HepG2 (cell line): Measurements from ENCODE around the gene ETHE1. TPM values are rescaled to one million over a fixed set of nuclear protein-coding genes. Genes with fewer than 3 reads are reported as not detected.

Source experiments
- KDM5A ChIP-seq: fragments of 200-600 bp; sonication (generic); IDR thresholded peaks from 2 replicates; pipeline ENCODE4 v1.7.0; 2018; ENCODE audit warnings: antibody characterized with exemption, mild to moderate bottlenecking, low read length, borderline replicate concordance
- POLR2G ChIP-seq: fragments of 200-400 bp; formaldehyde crosslinking; IDR thresholded peaks from 2 replicates; pipeline ENCODE4 v1.6.1; 2018; ENCODE audit warnings: mild to moderate bottlenecking, low read depth, low read length, moderate library complexity
- PTBP1 ChIP-seq: fragments of 200-400 bp; formaldehyde crosslinking; IDR thresholded peaks from 2 replicates; pipeline ENCODE4 v1.6.1; 2018; ENCODE audit warnings: low read length, low read depth; ENCODE audit not compliant: poor library complexity, severe bottlenecking
- SNAPC2 ChIP-seq: sonication (generic); formaldehyde crosslinking; IDR thresholded peaks from 2 replicates; pipeline ENCODE4 v1.8.1; 2022; ENCODE audit warnings: mild to moderate bottlenecking, missing genetic modification reagents
- SYNCRIP ChIP-seq: fragments of 200-400 bp; formaldehyde crosslinking; IDR thresholded peaks from 2 replicates; pipeline ENCODE4 v1.6.1; 2018; ENCODE audit warnings: mild to moderate bottlenecking, low read depth, low read length; ENCODE audit not compliant: insufficient read depth
- TGIF2 ChIP-seq: IDR thresholded peaks from 2 replicates; pipeline ENCODE4 v1.6.1; 2016; ENCODE audit warnings: control low read depth, missing compliant biosample characterization
- TMF1 ChIP-seq: sonication (generic); formaldehyde crosslinking; IDR thresholded peaks from 2 replicates; pipeline ENCODE4 v1.8.1; 2022; ENCODE audit warnings: low read depth, missing genetic modification reagents
- ZBTB7B ChIP-seq: sonication (generic); formaldehyde crosslinking; IDR thresholded peaks from 2 replicates; pipeline ENCODE4 v1.4.0; 2020; ENCODE audit warnings: missing genetic modification reagents
- ZFP1 ChIP-seq: IDR thresholded peaks from 2 replicates; pipeline ENCODE4 v1.6.1; 2016
- ZFP82 ChIP-seq: sonication (generic); formaldehyde crosslinking; IDR thresholded peaks from 2 replicates; pipeline ENCODE4 v1.5.1; 2020; ENCODE audit warnings: mild to moderate bottlenecking, missing genetic modification reagents, borderline replicate concordance
- ZMYM4 ChIP-seq: sonication (generic); formaldehyde crosslinking; IDR thresholded peaks from 2 replicates; pipeline ENCODE4 v1.8.1; 2023; ENCODE audit warnings: mild to moderate bottlenecking, missing genetic modification reagents
- ZNF253 ChIP-seq: sonication (generic); formaldehyde crosslinking; IDR thresholded peaks from 2 replicates; pipeline ENCODE4 v1.8.0; 2022; ENCODE audit warnings: mild to moderate bottlenecking, missing genetic modification reagents, borderline replicate concordance
- ZNF543 ChIP-seq: sonication (generic); formaldehyde crosslinking; IDR thresholded peaks from 2 replicates; pipeline ENCODE4 v1.4.0; 2020; ENCODE audit warnings: mild to moderate bottlenecking, missing genetic modification reagents
- ZNF619 ChIP-seq: sonication (generic); formaldehyde crosslinking; IDR thresholded peaks from 2 replicates; pipeline ENCODE4 v1.4.0; 2020; ENCODE audit warnings: mild to moderate bottlenecking, missing genetic modification reagents
- ZNF83 ChIP-seq: sonication (generic); formaldehyde crosslinking; IDR thresholded peaks from 2 replicates; pipeline ENCODE4 v1.4.0; 2020; ENCODE audit warnings: missing genetic modification reagents, mild to moderate bottlenecking, borderline replicate concordance
- polyA plus RNA-seq, 8 experiments: library from polyadenylated mRNA; depleted of rRNA in 3 of 8; stranded (reverse) in 7 of 8; unstranded in 1 of 8; fragments of >200 nt; fragmentation: Illumina TruSeq in 4 of 8; extraction: Trizol in 4 of 8; gene quantifications; 2 replicates each; pipeline versions ENCODE4 v1.2.1 to v1.2.3, GENCODE V29; 2011 to 2016; ENCODE audit warnings: low read depth in 4 of 8, missing spikeins in 1 of 8, mixed read lengths in 1 of 8; ENCODE audit not compliant: insufficient read depth in 1 of 8
- total RNA-seq, 5 experiments: library from RNA; depleted of rRNA; stranded (reverse); fragments of >200 nt; fragmentation: Illumina TruSeq; extraction: Trizol; gene quantifications; 2 replicates each; pipeline ENCODE4 v1.2.3, GENCODE V29; 2016; ENCODE audit warnings: low read depth in 1 of 5
- TF ChIP-seq, protein P1 (sequence below): sonication (generic); formaldehyde crosslinking; IDR thresholded peaks from 2 replicates; pipeline ENCODE4 v1.4.0; 2020; ENCODE audit warnings: mild to moderate bottlenecking, missing genetic modification reagents
- TF ChIP-seq, protein P2 (sequence below): sonication (generic); formaldehyde crosslinking; IDR thresholded peaks from 2 replicates; pipeline ENCODE4 v1.5.0; 2020; ENCODE audit warnings: missing genetic modification reagents
- TF ChIP-seq, protein P3 (sequence below): sonication (generic); formaldehyde crosslinking; conservative IDR thresholded peaks from 2 replicates; pipeline ENCODE4 v1.8.0; 2022; ENCODE audit warnings: mild to moderate bottlenecking, moderate library complexity, missing genetic modification reagents

The ETHE1 gene
- total and polyA plus RNA-seq, 2 of the 13 experiments (the other 11 are each of a cell fraction or from before 2014, with no cell fraction given): 32.5 to 58.4 TPM

DNA sequence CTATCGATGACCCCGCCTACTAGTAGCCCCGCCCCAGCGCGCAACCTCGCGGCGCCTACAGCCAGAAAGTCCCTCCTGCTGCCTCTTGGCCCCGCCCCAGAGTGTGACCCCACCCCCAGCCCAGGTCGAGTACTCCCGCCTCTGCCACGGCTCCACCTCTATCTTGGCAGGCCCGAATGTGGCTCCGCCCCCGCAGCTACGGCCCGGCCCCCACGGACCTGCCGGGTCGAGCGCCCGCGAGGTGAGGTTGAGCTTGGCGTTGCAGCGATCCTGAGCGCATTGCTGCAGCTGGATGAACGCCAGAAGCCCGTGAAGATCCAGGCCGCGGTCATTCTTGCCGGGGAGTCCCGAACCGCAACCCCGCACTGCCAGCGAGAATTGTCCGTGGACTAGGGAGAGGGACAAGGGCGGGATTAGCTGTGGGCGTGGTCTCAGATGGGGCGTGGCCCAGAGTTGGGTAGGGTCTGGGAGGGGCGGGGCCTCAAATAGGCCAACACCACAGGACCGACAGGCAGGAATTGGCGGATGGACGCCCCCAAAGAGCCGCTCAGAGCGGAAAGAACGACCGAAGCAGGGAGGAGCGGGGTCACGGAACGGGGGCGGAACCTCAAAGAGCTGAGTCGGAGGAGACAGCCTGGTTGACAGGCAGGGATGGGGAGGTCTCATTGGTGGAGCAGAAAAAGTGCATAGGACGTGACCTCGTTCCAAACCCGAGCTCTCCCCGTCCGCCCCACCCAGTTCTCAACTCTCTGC, 63.4 kb downstream of the ETHE1 start (continued):
- TF ChIP-seq, protein P1, sequence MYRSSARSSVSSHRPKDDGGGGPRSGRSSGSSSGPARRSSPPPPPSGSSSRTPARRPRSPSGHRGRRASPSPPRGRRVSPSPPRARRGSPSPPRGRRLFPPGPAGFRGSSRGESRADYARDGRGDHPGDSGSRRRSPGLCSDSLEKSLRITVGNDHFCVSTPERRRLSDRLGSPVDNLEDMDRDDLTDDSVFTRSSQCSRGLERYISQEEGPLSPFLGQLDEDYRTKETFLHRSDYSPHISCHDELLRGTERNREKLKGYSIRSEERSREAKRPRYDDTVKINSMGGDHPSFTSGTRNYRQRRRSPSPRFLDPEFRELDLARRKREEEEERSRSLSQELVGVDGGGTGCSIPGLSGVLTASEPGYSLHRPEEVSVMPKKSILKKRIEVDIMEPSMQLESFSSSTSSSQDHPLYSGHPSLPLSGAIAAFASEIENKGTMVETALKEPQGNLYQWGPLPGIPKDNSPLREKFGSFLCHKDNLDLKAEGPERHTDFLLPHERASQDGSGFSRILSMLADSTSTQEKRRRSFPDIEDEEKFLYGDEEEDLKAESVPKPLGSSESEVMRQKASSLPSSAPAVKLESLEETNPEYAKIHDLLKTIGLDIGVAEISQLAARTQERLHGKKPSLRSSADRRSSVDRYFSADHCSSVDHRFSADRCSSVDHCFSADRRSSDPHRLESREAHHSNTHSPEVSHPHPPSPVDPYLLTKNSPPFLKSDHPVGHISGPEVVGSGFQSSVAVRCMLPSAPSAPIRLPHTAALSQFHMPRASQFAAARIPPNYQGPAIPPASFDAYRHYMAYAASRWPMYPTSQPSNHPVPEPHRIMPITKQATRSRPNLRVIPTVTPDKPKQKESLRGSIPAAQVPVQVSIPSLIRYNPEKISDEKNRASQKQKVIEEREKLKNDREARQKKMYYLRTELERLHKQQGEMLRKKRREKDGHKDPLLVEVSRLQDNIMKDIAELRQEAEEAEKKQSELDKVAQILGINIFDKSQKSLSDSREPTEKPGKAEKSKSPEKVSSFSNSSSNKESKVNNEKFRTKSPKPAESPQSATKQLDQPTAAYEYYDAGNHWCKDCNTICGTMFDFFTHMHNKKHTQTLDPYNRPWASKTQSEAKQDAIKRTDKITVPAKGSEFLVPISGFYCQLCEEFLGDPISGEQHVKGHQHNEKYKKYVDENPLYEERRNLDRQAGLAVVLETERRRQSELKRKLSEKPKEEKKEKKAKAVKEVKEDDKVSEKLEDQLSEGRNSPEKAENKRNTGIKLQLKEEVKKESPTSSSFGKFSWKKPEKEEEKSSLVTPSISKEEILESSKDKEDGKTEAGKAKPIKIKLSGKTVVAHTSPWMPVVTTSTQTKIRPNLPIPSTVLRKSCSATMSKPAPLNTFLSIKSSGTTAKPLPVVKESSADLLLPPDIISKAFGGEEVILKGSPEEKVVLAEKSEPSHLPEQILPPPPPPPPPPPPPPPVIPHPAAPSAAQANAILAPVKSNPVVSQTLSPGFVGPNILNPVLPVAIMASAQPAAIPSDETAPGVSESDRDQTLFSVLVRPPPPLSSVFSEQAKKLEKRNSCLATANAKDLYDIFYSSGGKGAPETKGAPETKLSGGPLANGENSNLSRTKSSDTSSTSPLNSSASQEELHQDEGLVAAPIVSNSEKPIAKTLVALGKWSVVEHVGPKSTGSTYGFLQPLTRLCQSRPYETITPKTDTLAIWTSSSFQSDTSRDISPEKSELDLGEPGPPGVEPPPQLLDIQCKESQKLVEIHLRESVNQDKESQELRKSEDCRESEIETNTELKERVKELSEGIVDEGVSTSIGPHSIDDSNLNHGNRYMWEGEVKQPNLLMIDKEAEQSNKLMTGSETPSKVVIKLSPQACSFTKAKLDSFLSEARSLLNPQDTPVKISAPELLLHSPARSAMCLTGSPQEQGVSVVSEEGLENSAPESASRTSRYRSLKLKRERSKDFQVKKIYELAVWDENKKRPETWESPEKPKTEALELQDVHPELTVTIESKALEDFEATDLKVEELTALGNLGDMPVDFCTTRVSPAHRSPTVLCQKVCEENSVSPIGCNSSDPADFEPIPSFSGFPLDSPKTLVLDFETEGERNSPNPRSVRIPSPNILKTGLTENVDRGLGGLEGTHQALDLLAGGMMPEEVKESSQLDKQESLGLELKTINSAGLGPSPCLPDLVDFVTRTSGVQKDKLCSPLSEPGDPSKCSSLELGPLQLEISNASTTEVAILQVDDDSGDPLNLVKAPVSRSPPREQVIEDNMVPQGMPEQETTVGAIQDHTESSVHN (CRISPR knock-in tag): 0 out of 2 replicates have a peak, but pooled peaks have one; percentile 50
- TF ChIP-seq ZFP1 (CRISPR knock-in tag) (no peak), TGIF2 (CRISPR knock-in tag) (0 out of 2 replicates have a peak, but pooled peaks have one; percentile 23), ZNF543 (CRISPR knock-in tag) (0 out of 2 replicates have a peak, but pooled peaks have one; percentile 26), SNAPC2 (no peak; the same call in 1 of the 2 replicates), ZBTB7B (0 out of 2 replicates have a peak, but pooled peaks have one; percentile 7), ZNF253 (CRISPR knock-in tag) (0 out of 2 replicates have a peak, but pooled peaks have one; percentile 40), SYNCRIP (no peak), ZNF83 (CRISPR knock-in tag) (0 out of 2 replicates have a peak, but pooled peaks have one; percentile 52), ZFP82 (no peak), PTBP1 (peak; percentile 29), TMF1 (0 out of 2 replicates have a peak, but pooled peaks have one; percentile 26), POLR2G (peak; percentile 45; the same call in 1 of the 2 replicates), ZMYM4 (peak; percentile 34; the same call in 1 of the 2 replicates), KDM5A (0 out of 2 replicates have a peak, but pooled peaks have one; percentile 19), ZNF619 (CRISPR knock-in tag) (peak; percentile 82)
- TF ChIP-seq, protein P2, sequence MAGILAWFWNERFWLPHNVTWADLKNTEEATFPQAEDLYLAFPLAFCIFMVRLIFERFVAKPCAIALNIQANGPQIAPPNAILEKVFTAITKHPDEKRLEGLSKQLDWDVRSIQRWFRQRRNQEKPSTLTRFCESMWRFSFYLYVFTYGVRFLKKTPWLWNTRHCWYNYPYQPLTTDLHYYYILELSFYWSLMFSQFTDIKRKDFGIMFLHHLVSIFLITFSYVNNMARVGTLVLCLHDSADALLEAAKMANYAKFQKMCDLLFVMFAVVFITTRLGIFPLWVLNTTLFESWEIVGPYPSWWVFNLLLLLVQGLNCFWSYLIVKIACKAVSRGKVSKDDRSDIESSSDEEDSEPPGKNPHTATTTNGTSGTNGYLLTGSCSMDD (CRISPR knock-in tag): no peak
- TF ChIP-seq, protein P3, sequence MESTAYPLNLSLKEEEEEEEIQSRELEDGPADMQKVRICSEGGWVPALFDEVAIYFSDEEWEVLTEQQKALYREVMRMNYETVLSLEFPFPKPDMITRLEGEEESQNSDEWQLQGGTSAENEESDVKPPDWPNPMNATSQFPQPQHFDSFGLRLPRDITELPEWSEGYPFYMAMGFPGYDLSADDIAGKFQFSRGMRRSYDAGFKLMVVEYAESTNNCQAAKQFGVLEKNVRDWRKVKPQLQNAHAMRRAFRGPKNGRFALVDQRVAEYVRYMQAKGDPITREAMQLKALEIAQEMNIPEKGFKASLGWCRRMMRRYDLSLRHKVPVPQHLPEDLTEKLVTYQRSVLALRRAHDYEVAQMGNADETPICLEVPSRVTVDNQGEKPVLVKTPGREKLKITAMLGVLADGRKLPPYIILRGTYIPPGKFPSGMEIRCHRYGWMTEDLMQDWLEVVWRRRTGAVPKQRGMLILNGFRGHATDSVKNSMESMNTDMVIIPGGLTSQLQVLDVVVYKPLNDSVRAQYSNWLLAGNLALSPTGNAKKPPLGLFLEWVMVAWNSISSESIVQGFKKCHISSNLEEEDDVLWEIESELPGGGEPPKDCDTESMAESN (CRISPR knock-in tag): 0 out of 2 replicates have a peak, but pooled peaks have one; percentile 16
